Endothelial cell (in vitro differentiated cells): ENCODE results near the gene CABLES1. TPM values are rescaled to one million over a fixed set of nuclear protein-coding genes. Genes with fewer than 3 reads are reported as not detected.

ENCODE experiments used
- DNase-seq: peaks from one replicate; pipeline ENCODE4 v3.0.0; 2021; ENCODE audit warnings: low spot score
- H3K27ac Mint-ChIP-seq: one replicate; pipeline ENCODE4 v1.8.0; 2021; ENCODE audit warnings: mixed read lengths, inconsistent platforms; ENCODE audit not compliant: unreplicated experiment
- H3K27me3 Mint-ChIP-seq: one replicate; pipeline ENCODE4 v1.8.0; 2021; ENCODE audit warnings: mild to moderate bottlenecking, moderate library complexity, mixed read lengths, inconsistent platforms; ENCODE audit not compliant: unreplicated experiment
- H3K36me3 Mint-ChIP-seq: one replicate; pipeline ENCODE4 v1.8.0; 2021; ENCODE audit warnings: mild to moderate bottlenecking, low read depth, mixed read lengths, inconsistent platforms; ENCODE audit not compliant: unreplicated experiment
- H3K4me1 Mint-ChIP-seq: one replicate; pipeline ENCODE4 v1.8.0; 2021; ENCODE audit warnings: mild to moderate bottlenecking, mixed read lengths, inconsistent platforms; ENCODE audit not compliant: unreplicated experiment
- H3K4me3 Mint-ChIP-seq: one replicate; pipeline ENCODE4 v1.8.0; 2021; ENCODE audit warnings: mild to moderate bottlenecking, mixed read lengths, inconsistent platforms; ENCODE audit not compliant: unreplicated experiment
- H3K9me3 Mint-ChIP-seq: one replicate; pipeline ENCODE4 v1.8.0; 2021; ENCODE audit warnings: mixed read lengths, inconsistent platforms; ENCODE audit not compliant: unreplicated experiment
- total RNA-seq: library from RNA; stranded (reverse); fragmentation: NEBNext Ultra II Directional; extraction: Animal tissue kit (Norgen Biotek cat#: 25700); gene quantifications from one replicate; pipeline ENCODE4 v1.2.1, GENCODE V29; 2021; ENCODE audit not compliant: unreplicated experiment
- TF ChIP-seq, protein P1 (sequence below): fragments of 200-600 bp; sonication (generic); IDR thresholded peaks from one replicate; pipeline ENCODE4 v1.5.0; 2021; ENCODE audit warnings: antibody characterized with exemption; ENCODE audit not compliant: unreplicated experiment

Gene CABLES1
- total RNA-seq, 1 donor from 2014 or later: 24.9 TPM

DNA sequence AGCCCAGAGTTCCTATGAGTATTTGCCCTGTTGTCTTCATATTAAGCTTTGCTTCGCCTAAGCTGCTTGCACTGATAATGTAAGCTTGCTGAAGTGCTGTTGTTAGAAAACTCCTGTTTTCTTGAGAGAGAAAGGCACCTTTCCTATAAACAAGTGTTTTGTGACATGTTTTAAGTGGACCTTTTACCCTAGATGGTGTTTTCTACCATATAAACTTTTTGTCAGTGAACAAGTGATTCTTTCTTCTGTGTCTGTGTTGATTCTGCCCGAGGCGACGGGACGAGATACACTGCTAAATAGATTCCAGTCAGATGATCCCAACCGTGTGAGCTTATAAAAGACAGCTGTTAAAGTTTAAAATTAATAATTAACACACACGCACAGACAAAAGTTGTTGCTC lies 24.1 kb downstream of the CABLES1 start:
- DNase-seq: no peak
- H3K4me3 Mint-ChIP-seq: no peak overlapping the region
- TF ChIP-seq, protein P1, sequence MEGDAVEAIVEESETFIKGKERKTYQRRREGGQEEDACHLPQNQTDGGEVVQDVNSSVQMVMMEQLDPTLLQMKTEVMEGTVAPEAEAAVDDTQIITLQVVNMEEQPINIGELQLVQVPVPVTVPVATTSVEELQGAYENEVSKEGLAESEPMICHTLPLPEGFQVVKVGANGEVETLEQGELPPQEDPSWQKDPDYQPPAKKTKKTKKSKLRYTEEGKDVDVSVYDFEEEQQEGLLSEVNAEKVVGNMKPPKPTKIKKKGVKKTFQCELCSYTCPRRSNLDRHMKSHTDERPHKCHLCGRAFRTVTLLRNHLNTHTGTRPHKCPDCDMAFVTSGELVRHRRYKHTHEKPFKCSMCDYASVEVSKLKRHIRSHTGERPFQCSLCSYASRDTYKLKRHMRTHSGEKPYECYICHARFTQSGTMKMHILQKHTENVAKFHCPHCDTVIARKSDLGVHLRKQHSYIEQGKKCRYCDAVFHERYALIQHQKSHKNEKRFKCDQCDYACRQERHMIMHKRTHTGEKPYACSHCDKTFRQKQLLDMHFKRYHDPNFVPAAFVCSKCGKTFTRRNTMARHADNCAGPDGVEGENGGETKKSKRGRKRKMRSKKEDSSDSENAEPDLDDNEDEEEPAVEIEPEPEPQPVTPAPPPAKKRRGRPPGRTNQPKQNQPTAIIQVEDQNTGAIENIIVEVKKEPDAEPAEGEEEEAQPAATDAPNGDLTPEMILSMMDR: no peak
- H3K27me3 Mint-ChIP-seq: peaks cover 5% of the 10 kb centered on the region
- H3K4me1 Mint-ChIP-seq: peaks cover 17% of the 10 kb centered on the region
- H3K9me3 Mint-ChIP-seq: no peaks in the 10 kb centered on the region
- no peak overlapping the region for H3K27ac Mint-ChIP-seq
- H3K36me3 Mint-ChIP-seq: peaks cover 9% of the 10 kb centered on the region

DNA sequence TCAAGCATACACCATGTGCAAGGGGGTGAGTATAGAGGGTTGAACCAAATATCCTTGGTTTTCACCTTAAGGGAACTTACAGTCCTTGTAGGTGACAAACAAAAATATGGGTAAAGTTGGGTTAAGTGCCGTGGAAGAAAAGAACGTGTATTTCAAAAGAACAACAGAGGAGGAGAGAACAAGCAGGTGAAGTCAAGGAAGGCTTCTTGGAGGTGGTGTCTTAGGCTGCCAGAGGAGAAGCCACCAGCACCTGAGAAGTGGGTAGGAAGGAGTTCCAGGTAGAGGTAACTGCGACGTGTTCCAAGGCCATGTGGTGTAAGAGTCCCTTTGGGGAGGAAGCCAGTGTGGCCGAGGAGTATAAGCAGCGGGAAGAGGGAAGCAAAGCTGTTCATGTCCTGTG lies 27.2 kb downstream of the CABLES1 start:
- TF ChIP-seq, protein P1: no peak
- no peak for DNase-seq
- Mint-ChIP-seq H3K27me3 (peaks cover 5% of the 10 kb centered on the region), H3K9me3 (no peaks in the 10 kb centered on the region), H3K27ac (peak overlapping the region; percentile 1), H3K4me3 (no peak overlapping the region), H3K36me3 (peaks cover 9% of the 10 kb centered on the region), H3K4me1 (peaks cover 18% of the 10 kb centered on the region)

DNA sequence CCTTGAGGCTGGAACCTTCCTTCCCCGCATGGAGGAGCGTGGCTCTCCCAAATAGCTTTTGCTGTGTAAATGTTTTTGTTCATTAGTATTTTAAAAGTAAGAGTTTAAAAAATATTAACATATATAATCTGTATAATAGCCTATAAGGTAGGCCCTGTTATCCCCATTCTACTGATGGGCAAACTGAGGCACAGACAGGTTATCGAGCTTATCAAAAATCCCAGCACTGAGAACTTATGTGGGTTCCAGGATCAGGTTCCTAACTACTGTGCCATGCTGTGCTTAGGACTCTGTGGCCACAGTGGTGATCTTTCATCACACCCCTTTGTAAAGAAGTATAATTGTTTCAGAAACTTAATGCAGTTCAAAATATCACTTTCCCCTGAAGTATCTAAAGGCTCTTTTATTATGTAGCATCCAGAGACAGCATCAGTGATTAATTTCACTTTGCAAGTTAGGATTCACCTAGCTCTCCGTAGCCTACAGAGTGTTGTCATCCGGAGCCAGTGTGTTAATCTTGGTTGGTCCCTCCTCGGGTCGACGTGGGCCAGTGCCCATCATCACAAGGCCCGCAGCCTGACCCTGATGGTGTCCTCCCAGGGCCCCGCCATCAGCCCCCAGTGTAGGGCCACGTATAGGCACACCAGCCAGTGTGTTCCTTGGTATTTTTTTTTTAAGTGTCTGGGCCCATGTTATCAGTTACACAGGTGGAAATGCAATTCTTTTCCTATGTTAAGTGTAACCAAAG lies 28.7 kb downstream of the CABLES1 start:
- no peak for DNase-seq
- H3K27ac Mint-ChIP-seq: no peak overlapping the region
- peaks cover 15% of the 10 kb centered on the region for H3K36me3 Mint-ChIP-seq
- H3K27me3 Mint-ChIP-seq: peaks cover 5% of the 10 kb centered on the region
- H3K9me3 Mint-ChIP-seq: no peaks in the 10 kb centered on the region
- H3K4me1 Mint-ChIP-seq: peaks cover 23% of the 10 kb centered on the region
- TF ChIP-seq, protein P1: no peak
- no peak overlapping the region for H3K4me3 Mint-ChIP-seq

DNA sequence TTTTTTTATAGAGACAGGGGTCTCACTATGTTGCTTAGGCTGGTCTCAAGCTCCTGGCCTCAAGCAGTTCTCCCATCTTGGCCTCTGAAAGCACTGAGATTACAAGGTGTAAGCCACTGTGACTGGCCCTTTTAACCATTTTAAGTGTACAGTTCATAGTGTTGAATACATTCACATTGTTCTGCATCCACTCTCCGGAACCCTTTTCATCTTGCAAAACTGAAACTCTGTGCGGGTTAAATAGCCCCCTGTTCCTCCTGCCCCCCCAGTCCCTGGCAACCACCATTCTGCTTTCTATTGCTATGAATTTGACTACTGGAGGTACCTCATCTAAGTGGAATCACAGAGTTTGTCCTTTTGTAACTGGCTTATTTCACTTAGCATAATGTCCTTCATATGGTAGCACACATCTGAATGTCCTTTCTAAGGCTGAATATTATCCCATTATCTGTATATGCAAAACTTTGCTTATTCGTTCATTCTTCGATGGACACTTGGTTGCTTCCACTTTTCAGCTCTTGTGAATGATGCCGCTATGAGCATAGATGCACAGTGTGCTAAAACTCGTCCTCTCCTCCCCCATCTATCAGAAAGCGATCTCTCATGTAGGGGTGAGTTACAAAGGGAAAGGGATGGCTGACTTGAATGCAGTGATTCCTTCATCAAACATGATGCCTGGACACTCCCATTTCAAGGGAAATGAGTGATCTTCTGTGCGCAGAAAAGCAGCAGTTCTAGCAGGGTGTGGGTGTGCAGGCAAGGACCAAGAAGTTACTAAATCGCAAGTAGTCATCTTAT lies 30.2 kb downstream of the CABLES1 start:
- TF ChIP-seq, protein P1: no peak
- H3K9me3 Mint-ChIP-seq: no peaks in the 10 kb centered on the region
- H3K27ac Mint-ChIP-seq: no peak overlapping the region
- H3K27me3 Mint-ChIP-seq: peaks cover 5% of the 10 kb centered on the region
- no peak overlapping the region for H3K4me3 Mint-ChIP-seq
- DNase-seq: no peak
- peaks cover 32% of the 10 kb centered on the region for H3K4me1 Mint-ChIP-seq
- peaks cover 15% of the 10 kb centered on the region for H3K36me3 Mint-ChIP-seq
